ENCODE results near the gene WDR7.

DNA sequence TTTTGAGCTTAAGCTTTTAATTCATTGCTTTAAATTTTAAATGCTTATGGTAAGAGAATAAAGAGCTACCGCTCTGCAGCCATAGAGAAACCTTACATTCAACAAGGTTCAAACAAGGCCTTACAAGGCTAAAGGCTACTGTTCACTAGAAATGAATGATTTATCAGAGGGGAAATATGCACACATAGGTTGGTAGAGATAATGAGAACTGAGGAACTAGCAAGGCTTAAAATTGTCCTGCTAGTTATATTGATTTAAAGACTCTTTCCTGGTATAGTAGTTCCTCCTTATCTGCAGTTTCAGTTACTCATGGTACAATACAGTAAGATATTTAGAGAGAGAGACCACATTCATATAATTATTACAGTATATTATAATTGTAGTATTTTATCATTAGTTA lies 193.4 kb downstream of the WDR7 start:
- TF ChIP-seq, protein P1, sequence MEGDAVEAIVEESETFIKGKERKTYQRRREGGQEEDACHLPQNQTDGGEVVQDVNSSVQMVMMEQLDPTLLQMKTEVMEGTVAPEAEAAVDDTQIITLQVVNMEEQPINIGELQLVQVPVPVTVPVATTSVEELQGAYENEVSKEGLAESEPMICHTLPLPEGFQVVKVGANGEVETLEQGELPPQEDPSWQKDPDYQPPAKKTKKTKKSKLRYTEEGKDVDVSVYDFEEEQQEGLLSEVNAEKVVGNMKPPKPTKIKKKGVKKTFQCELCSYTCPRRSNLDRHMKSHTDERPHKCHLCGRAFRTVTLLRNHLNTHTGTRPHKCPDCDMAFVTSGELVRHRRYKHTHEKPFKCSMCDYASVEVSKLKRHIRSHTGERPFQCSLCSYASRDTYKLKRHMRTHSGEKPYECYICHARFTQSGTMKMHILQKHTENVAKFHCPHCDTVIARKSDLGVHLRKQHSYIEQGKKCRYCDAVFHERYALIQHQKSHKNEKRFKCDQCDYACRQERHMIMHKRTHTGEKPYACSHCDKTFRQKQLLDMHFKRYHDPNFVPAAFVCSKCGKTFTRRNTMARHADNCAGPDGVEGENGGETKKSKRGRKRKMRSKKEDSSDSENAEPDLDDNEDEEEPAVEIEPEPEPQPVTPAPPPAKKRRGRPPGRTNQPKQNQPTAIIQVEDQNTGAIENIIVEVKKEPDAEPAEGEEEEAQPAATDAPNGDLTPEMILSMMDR (IDR thresholded peaks at IDR 0.05; ENCODE audit: low read depth, low read length) = no peak
- TF ChIP-seq EZH2phosphoT487 (IDR thresholded peaks at IDR 0.05; ENCODE audit: low read depth) = no peak

Measured in OCI-LY3 (cell line).